Measurements from ENCODE around the gene ERGIC1. TPM values are rescaled to one million over a fixed set of nuclear protein-coding genes. Genes with fewer than 3 reads are reported as not detected.
A peak's percentile ranks its signal among the peaks of the same experiment; 100 is the strongest.

The ERGIC1 gene
- total and polyA plus RNA-seq, 2 of the 13 experiments (the other 11 are each of a cell fraction or from before 2014, with no cell fraction given), result 78.5 to 184 TPM

DNA sequence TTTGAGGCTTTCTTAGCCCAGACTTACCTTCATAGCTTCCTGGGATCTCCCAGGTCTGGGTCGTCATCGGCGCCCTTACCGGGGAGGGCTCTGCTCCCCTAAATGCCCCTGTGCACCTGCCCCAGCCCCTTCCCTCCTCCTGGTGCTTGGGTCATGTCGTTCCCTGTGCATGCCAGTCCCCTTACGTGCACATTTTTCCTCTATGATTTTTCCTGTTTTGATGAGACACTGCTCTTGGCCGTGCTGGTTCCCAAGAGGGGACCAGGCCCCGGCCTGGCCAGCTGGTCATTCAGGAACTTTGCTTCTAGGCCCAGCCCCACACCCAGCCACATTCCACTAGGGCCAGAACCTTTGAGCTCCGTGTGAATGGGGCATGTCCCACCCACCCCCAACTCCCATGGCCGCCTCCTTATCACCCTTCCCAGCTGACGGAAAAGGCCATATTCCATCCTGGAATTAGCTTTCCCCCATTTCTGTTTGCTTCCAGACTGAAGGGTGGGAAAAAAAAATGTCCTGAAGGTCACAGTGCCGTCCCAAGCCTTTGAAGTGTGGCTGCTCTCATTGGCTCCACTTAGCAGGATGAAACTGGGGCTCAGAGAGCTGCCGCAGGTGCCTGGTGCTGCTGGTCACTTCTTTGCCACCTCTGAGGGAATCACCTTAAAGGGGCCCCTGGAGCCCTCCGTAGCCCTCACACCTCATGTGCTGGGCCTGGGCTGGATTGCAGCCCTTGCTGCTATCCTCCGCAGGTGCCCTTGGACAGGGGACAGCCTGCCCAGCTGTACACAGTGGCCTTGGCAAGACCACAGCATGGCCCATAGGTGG is 25.1 kb downstream of the ERGIC1 start (continued):
- TF ChIP-seq, protein P1, sequence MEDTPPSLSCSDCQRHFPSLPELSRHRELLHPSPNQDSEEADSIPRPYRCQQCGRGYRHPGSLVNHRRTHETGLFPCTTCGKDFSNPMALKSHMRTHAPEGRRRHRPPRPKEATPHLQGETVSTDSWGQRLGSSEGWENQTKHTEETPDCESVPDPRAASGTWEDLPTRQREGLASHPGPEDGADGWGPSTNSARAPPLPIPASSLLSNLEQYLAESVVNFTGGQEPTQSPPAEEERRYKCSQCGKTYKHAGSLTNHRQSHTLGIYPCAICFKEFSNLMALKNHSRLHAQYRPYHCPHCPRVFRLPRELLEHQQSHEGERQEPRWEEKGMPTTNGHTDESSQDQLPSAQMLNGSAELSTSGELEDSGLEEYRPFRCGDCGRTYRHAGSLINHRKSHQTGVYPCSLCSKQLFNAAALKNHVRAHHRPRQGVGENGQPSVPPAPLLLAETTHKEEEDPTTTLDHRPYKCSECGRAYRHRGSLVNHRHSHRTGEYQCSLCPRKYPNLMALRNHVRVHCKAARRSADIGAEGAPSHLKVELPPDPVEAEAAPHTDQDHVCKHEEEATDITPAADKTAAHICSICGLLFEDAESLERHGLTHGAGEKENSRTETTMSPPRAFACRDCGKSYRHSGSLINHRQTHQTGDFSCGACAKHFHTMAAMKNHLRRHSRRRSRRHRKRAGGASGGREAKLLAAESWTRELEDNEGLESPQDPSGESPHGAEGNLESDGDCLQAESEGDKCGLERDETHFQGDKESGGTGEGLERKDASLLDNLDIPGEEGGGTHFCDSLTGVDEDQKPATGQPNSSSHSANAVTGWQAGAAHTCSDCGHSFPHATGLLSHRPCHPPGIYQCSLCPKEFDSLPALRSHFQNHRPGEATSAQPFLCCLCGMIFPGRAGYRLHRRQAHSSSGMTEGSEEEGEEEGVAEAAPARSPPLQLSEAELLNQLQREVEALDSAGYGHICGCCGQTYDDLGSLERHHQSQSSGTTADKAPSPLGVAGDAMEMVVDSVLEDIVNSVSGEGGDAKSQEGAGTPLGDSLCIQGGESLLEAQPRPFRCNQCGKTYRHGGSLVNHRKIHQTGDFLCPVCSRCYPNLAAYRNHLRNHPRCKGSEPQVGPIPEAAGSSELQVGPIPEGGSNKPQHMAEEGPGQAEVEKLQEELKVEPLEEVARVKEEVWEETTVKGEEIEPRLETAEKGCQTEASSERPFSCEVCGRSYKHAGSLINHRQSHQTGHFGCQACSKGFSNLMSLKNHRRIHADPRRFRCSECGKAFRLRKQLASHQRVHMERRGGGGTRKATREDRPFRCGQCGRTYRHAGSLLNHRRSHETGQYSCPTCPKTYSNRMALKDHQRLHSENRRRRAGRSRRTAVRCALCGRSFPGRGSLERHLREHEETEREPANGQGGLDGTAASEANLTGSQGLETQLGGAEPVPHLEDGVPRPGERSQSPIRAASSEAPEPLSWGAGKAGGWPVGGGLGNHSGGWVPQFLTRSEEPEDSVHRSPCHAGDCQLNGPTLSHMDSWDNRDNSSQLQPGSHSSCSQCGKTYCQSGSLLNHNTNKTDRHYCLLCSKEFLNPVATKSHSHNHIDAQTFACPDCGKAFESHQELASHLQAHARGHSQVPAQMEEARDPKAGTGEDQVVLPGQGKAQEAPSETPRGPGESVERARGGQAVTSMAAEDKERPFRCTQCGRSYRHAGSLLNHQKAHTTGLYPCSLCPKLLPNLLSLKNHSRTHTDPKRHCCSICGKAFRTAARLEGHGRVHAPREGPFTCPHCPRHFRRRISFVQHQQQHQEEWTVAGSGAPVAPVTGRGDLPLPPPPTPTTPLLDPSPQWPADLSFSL (CRISPR knock-in tag; IDR thresholded peaks at IDR 0.05), result no peak; the same call in 1 of the 2 replicates
- TF ChIP-seq ZBTB42 (CRISPR knock-in tag; IDR thresholded peaks at IDR 0.05), result peak; percentile 23; the same call in 1 of the 2 replicates
- no peak for TF ChIP-seq CENPX (CRISPR knock-in tag; IDR thresholded peaks at IDR 0.05)
- TF ChIP-seq, protein P2, sequence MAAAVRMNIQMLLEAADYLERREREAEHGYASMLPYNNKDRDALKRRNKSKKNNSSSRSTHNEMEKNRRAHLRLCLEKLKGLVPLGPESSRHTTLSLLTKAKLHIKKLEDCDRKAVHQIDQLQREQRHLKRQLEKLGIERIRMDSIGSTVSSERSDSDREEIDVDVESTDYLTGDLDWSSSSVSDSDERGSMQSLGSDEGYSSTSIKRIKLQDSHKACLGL (CRISPR knock-in tag; IDR thresholded peaks at IDR 0.05), result no peak
- TF ChIP-seq ARID2 (CRISPR knock-in tag; IDR thresholded peaks at IDR 0.05; ENCODE audit: borderline replicate concordance), result no peak
- 0 out of 2 replicates have a peak, but pooled peaks have one; percentile 10 for TF ChIP-seq ZNF256 (CRISPR knock-in tag; conservative IDR thresholded peaks at IDR 0.05)
- TF ChIP-seq TRIM24 (CRISPR knock-in tag; IDR thresholded peaks at IDR 0.05), result no peak; the same call in 1 of the 2 replicates
- TF ChIP-seq ISL2 (CRISPR knock-in tag; IDR thresholded peaks at IDR 0.05), result peak; percentile 71
- no peak for TF ChIP-seq ATAD3A (CRISPR knock-in tag; IDR thresholded peaks at IDR 0.05)
- TF ChIP-seq SP2 (CRISPR knock-in tag; IDR thresholded peaks at IDR 0.05), result no peak
- TF ChIP-seq ZNF430 (CRISPR knock-in tag; IDR thresholded peaks at IDR 0.05), result no peak; the same call in 1 of the 2 replicates
- peak; percentile 74 for TF ChIP-seq HOXA3 (CRISPR knock-in tag; IDR thresholded peaks at IDR 0.05)
- peak; percentile 6; the same call in 1 of the 2 replicates for TF ChIP-seq MAZ (IDR thresholded peaks at IDR 0.05; ENCODE audit: borderline replicate concordance, low read depth, low read length)
- TF ChIP-seq MAZ (CRISPR knock-in tag; IDR thresholded peaks at IDR 0.05; ENCODE audit: low read depth), result peak; percentile 67; the same call in 1 of the 2 replicates
- TF ChIP-seq, protein P3, sequence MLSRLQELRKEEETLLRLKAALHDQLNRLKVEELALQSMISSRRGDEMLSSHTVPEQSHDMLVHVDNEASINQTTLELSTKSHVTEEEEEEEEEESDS (CRISPR knock-in tag; IDR thresholded peaks at IDR 0.05; ENCODE audit: borderline replicate concordance), result no peak
- TF ChIP-seq PHF21A (CRISPR knock-in tag; IDR thresholded peaks at IDR 0.05), result peak; percentile 96
- no peak for TF ChIP-seq XRCC5 (optimal IDR thresholded peaks at IDR 0.05; ENCODE audit: low read length)
- TF ChIP-seq, protein P4, sequence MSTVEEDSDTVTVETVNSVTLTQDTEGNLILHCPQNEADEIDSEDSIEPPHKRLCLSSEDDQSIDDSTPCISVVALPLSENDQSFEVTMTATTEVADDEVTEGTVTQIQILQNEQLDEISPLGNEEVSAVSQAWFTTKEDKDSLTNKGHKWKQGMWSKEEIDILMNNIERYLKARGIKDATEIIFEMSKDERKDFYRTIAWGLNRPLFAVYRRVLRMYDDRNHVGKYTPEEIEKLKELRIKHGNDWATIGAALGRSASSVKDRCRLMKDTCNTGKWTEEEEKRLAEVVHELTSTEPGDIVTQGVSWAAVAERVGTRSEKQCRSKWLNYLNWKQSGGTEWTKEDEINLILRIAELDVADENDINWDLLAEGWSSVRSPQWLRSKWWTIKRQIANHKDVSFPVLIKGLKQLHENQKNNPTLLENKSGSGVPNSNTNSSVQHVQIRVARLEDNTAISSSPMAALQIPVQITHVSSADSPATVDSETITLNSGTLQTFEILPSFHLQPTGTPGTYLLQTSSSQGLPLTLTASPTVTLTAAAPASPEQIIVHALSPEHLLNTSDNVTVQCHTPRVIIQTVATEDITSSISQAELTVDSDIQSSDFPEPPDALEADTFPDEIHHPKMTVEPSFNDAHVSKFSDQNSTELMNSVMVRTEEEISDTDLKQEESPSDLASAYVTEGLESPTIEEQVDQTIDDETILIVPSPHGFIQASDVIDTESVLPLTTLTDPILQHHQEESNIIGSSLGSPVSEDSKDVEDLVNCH (CRISPR knock-in tag; IDR thresholded peaks at IDR 0.05), result no peak
- peak; percentile 74; the same call in 1 of the 2 replicates for TF ChIP-seq GATAD2A (CRISPR knock-in tag; IDR thresholded peaks at IDR 0.05)
- TF ChIP-seq HNRNPK (IDR thresholded peaks at IDR 0.05; ENCODE audit: low read depth, low read length, poor library complexity, severe bottlenecking), result no peak
- TF ChIP-seq HCFC1 (IDR thresholded peaks at IDR 0.05; ENCODE audit: low read depth, low read length), result no peak
